Neuronal stem cell (in vitro differentiated cells): Measurements from ENCODE around the gene RBMS2.

Source experiments
- DNase-seq: peaks from one replicate; pipeline ENCODE4 v3.0.0-alpha.2; 2013; ENCODE audit warnings: low spot score
- H2AFZ ChIP-seq: one replicate; pipeline ENCODE4 v1.6.1; 2013; ENCODE audit warnings: mild to moderate bottlenecking, low read length, inconsistent platforms
- H2AK5ac ChIP-seq: 2 replicates; pipeline ENCODE4 v1.6.1; 2013; ENCODE audit warnings: low read depth, mild to moderate bottlenecking, inconsistent platforms, low read length, moderate library complexity, mixed read lengths
- H2BK120ac ChIP-seq: 2 replicates; pipeline ENCODE4 v1.6.1; 2013; ENCODE audit warnings: low read depth, mild to moderate bottlenecking, inconsistent platforms, low read length, moderate library complexity, mixed read lengths
- H2BK12ac ChIP-seq: one replicate; pipeline ENCODE4 v1.6.1; 2013; ENCODE audit warnings: low read length, inconsistent platforms
- H2BK15ac ChIP-seq: 2 replicates; pipeline ENCODE4 v1.6.1; 2013; ENCODE audit warnings: mild to moderate bottlenecking, low read length, inconsistent platforms, mixed read lengths
- H2BK5ac ChIP-seq: one replicate; pipeline ENCODE4 v1.6.1; 2013; ENCODE audit warnings: inconsistent platforms, mild to moderate bottlenecking, low read length, moderate library complexity
- H3K14ac ChIP-seq: one replicate; pipeline ENCODE4 v1.6.1; 2013; ENCODE audit warnings: low read length, inconsistent platforms
- H3K18ac ChIP-seq: 2 replicates; pipeline ENCODE4 v1.6.1; 2013; ENCODE audit warnings: low read length, inconsistent platforms
- H3K23ac ChIP-seq: 2 replicates; pipeline ENCODE4 v1.6.1; 2013; ENCODE audit warnings: low read depth, mild to moderate bottlenecking, mixed read lengths, low read length, inconsistent platforms; ENCODE audit not compliant: poor library complexity
- H3K27ac ChIP-seq: replicated peaks from 3 replicates; pipeline ENCODE4 v1.5.1; 2013; ENCODE audit warnings: low read length, inconsistent platforms
- H3K27me3 ChIP-seq, 3 experiments: 2 replicates each; pipeline ENCODE4 v1.6.1; 2013; ENCODE audit warnings: low read length in 3 of 3, mild to moderate bottlenecking in 2 of 3, inconsistent platforms in 1 of 3, low read depth in 1 of 3, mixed read lengths in 1 of 3, moderate library complexity in 1 of 3; ENCODE audit not compliant: control insufficient read depth in 3 of 3, insufficient read depth in 3 of 3
- H3K36me3 ChIP-seq, 2 donors: replicated peaks in 1 of 2; 2 replicates each; pipeline ENCODE4 v1.6.1; 2013; ENCODE audit warnings: low read length in 2 of 2; ENCODE audit not compliant: control insufficient read depth in 2 of 2, insufficient read depth in 2 of 2
- H3K4ac ChIP-seq: 2 replicates; pipeline ENCODE4 v1.6.1; 2013; ENCODE audit warnings: inconsistent platforms, mild to moderate bottlenecking, low read length, moderate library complexity
- H3K4me1 ChIP-seq, 2 donors: 1 replicate in 1 of 2; 2 replicates in 1 of 2; pipeline ENCODE4 v1.6.1; 2013; ENCODE audit warnings: low read length in 2 of 2, low read depth in 1 of 2; ENCODE audit not compliant: control insufficient read depth in 2 of 2, insufficient read depth in 1 of 2
- H3K4me2 ChIP-seq: one replicate; pipeline ENCODE4 v1.6.1; 2013; ENCODE audit warnings: mild to moderate bottlenecking, low read length, inconsistent platforms; ENCODE audit not compliant: insufficient read depth, poor library complexity, severe bottlenecking
- H3K4me3 ChIP-seq, 2 donors: 2 replicates each; pipeline ENCODE4 v1.5.1; 2013; ENCODE audit warnings: low read length in 2 of 2, mild to moderate bottlenecking in 2 of 2, inconsistent platforms in 1 of 2, moderate library complexity in 1 of 2
- H3K79me1 ChIP-seq: one replicate; pipeline ENCODE4 v1.6.1; 2013; ENCODE audit warnings: low read depth, mild to moderate bottlenecking, inconsistent platforms, low read length, moderate library complexity
- H3K9ac ChIP-seq: one replicate; pipeline ENCODE4 v1.6.1; 2013; ENCODE audit warnings: mild to moderate bottlenecking, low read depth, low read length, inconsistent platforms; ENCODE audit not compliant: poor library complexity
- H3K9me3 ChIP-seq, 2 donors: replicated peaks in 1 of 2; 2 replicates each; pipeline versions ENCODE3 to v1.6.1; 2013; ENCODE audit warnings: low read length in 2 of 2, mild to moderate bottlenecking in 2 of 2, inconsistent platforms in 1 of 2, low read depth in 1 of 2, mixed read lengths in 1 of 2, moderate library complexity in 1 of 2; ENCODE audit not compliant: control insufficient read depth in 2 of 2, insufficient read depth in 1 of 2
- H4K8ac ChIP-seq: one replicate; pipeline ENCODE4 v1.6.1; 2013; ENCODE audit warnings: low read depth, mild to moderate bottlenecking, inconsistent platforms, low read length, moderate library complexity
- H4K91ac ChIP-seq: one replicate; pipeline ENCODE4 v1.6.1; 2013; ENCODE audit warnings: low read length, low read depth, mild to moderate bottlenecking, inconsistent platforms; ENCODE audit not compliant: poor library complexity
- WGBS, 2 donors: extraction: QIAGEN DNeasy Blood & Tissue Kit; methylation state at CpG; one replicate each; pipeline ENCODE4 v1.1.7; 2013; ENCODE audit warnings: missing lambda C conversion rate in 2 of 2, mixed read lengths in 1 of 2; ENCODE audit not compliant: insufficient read length in 2 of 2, insufficient replicate concordance in 1 of 2; ENCODE audit errors: extremely low coverage in 2 of 2; 5-methylcytosine and 5-hydroxymethylcytosine counted together

Gene RBMS2

GRCh38 chr12:56633468-56634241 lies 112.0 kb downstream of the RBMS2 start:
- Histone ChIP-seq H3K4me3 (peak overlapping the region; percentile 67 to 84), H3K27ac (peak overlapping the region; percentile 57), H2BK120ac (no peak overlapping the region), H3K9me3 (no peaks in the 10 kb centered on the region), H3K4ac (no peak overlapping the region), H3K23ac (no peak overlapping the region), H4K91ac (no peak overlapping the region), H2BK12ac (no peak overlapping the region), H3K4me1 (peaks cover 29 to 37% of the 10 kb centered on the region in 2 donors), H3K9ac (no peak overlapping the region), H3K36me3 (peaks cover 9 to 14% of the 10 kb centered on the region in 2 donors), H4K8ac (no peak overlapping the region), H3K14ac (no peak overlapping the region), H3K79me1 (peaks cover 8% of the 10 kb centered on the region), H2BK15ac (peak overlapping the region; percentile 77), H2AK5ac (no peak overlapping the region), H3K18ac (peak overlapping the region; percentile 84), H2BK5ac (peak overlapping the region; percentile 49), H2AFZ (peak overlapping the region; percentile 86), H3K27me3 (no peaks in the 10 kb centered on the region), H3K4me2 (peak overlapping the region; percentile 85)
- no CpG with 5 or more reads among the region's 12 CpGs for WGBS, 2 donors
- DNase-seq, result no peak

DNA sequence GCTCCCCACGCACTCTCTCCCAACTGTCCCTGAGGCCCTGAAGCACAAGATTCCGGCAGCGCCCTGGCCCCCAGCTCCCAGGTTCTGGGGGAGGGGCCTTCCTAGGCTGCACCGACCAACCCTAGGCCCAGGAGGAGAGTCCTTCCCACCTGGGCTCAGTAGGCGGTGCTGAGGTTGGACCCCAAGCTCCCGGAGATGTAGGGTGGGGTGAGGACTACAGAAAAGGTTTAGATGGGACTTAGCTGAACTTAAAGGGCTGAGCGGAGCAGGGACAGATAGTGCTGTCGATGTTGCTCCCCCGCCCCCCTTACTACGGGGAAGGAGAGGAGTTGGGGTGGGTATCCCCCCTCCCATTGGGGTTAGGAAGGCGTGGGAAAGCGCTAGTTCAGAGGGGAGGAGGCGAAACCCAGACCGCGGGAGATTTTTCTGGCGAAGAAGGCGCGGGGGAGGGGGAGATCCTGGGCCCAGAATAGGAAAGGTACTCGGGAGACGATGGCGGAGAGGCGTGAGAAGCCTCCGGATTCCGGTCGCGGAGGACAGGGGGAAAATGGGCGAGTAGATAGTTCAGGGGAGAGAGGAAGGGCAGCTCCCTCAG lies 112.7 kb downstream of the RBMS2 start:
- Histone ChIP-seq H2AK5ac (peak overlapping the region; percentile 34), H4K8ac (no peak overlapping the region), H2AFZ (peak overlapping the region; percentile 86), H4K91ac (no peak overlapping the region), H2BK15ac (no peak overlapping the region), H3K36me3 (peaks cover 14 to 21% of the 10 kb centered on the region in 2 donors), H2BK12ac (no peak overlapping the region), H3K18ac (peak overlapping the region; percentile 84), H3K79me1 (peaks cover 8% of the 10 kb centered on the region), H3K4me1 (peaks cover 29 to 37% of the 10 kb centered on the region in 2 donors), H3K4me2 (peak overlapping the region; percentile 85), H3K27me3 (no peaks in the 10 kb centered on the region), H3K9me3 (no peaks in the 10 kb centered on the region), H3K4ac (no peak overlapping the region), H3K14ac (peak overlapping the region; percentile 28), H3K4me3 (peak overlapping the region; percentile 67 to 84), H3K27ac (peak overlapping the region; percentile 57), H3K23ac (no peak overlapping the region), H2BK120ac (peak overlapping the region; percentile 75), H3K9ac (peak overlapping the region; percentile 86), H2BK5ac (peak overlapping the region; percentile 96)
- DNase-seq, result no peak
- no CpG with 5 or more reads among the region's 27 CpGs for WGBS, 2 donors

DNA sequence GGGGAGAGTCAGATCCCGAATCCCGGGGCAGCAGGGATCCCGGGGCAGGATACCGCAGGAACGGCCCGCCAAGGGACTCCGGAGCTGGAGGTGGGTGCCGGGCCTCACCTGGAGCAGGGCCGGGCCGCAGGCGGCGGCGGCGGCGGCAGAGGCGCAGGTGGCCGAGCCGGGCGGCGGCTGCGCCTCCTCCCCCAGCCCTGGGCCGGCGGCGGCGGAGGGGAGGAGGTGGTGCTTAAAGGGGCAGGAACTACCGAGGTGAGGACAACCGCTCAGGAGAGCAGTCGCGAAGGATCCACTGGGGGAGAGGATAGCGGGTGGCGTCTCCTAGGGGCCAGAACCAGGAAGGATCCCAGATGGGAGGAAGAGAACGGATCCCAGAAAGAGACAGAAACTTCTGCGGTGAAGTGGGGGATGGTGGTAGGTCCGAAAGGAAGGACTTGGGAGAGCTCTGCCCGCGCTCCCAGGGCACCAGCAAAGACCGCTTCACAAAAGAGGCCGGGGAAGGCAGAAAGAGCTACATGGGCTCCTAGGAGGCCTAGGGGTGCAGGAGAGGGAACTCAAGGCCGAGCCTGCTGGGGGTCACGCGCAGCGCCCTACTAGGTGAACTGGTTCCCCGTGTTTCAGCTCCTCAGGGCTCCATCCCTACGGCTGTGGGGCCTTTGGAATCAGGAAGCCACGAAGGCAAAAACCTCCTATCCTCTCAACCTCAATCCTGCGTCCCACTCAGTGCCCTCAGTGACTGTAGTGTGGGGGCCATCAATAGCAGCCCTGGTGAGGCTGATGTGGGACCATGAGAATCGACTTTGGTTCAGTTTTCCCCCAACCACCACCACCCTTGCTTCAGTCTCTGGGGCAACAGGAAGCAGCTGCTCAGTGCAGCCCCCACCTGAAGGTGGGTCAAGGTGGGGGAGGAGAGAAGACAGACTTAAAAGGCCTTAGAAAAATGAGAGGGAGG lies 113.5 kb downstream of the RBMS2 start:
- Histone ChIP-seq H2AFZ (peak overlapping the region; percentile 86), H3K4me2 (peak overlapping the region; percentile 85), H4K8ac (no peak overlapping the region), H3K36me3 (peaks cover 19 to 29% of the 10 kb centered on the region in 2 donors), H3K9me3 (no peaks in the 10 kb centered on the region), H3K27me3 (no peaks in the 10 kb centered on the region), H3K4me3 (peak overlapping the region; percentile 67 to 84), H3K18ac (peak overlapping the region; percentile 84), H3K4ac (no peak overlapping the region), H3K9ac (peak overlapping the region; percentile 86), H3K27ac (peak overlapping the region; percentile 57), H2BK12ac (peak overlapping the region; percentile 7), H3K14ac (peak overlapping the region; percentile 28), H3K79me1 (peaks cover 5% of the 10 kb centered on the region), H2BK120ac (peak overlapping the region; percentile 75), H2AK5ac (peak overlapping the region; percentile 68), H2BK15ac (peak overlapping the region; percentile 53), H3K4me1 (peaks cover 29 to 37% of the 10 kb centered on the region in 2 donors), H4K91ac (peak overlapping the region; percentile 17), H3K23ac (no peak overlapping the region), H2BK5ac (peak overlapping the region; percentile 96)
- WGBS, 2 donors, result no CpG with 5 or more reads among the region's 47 CpGs
- DNase-seq, result no peak
